NT2/D1 (cell line): ENCODE results near the gene ESR2.

Experiments
- DNase-seq: peaks from one replicate; pipeline ENCODE4 v3.0.0-alpha.2; 2011; ENCODE audit warnings: low read depth, low spot score
- H3K27me3 ChIP-seq: 2 replicates; pipeline ENCODE4 v1.6.0; 2011; ENCODE audit warnings: mild to moderate bottlenecking; ENCODE audit not compliant: insufficient read length, insufficient read depth
- H3K36me3 ChIP-seq: 2 replicates; pipeline ENCODE4 v1.6.1; 2011; ENCODE audit warnings: mild to moderate bottlenecking, low read length, mixed read lengths; ENCODE audit not compliant: insufficient read depth, insufficient read length
- H3K4me1 ChIP-seq: 2 replicates; pipeline ENCODE4 v1.5.1; 2011; ENCODE audit not compliant: insufficient read depth, insufficient read length
- H3K4me3 ChIP-seq: 2 replicates; pipeline ENCODE4 v1.5.1; 2011; ENCODE audit warnings: low read depth; ENCODE audit not compliant: insufficient read length
- H3K9ac ChIP-seq: 2 replicates; pipeline ENCODE4 v1.6.0; 2011; ENCODE audit warnings: low read depth; ENCODE audit not compliant: insufficient read length
- H3K9me3 ChIP-seq: 2 replicates; pipeline ENCODE4 v1.5.1; 2011; ENCODE audit warnings: mild to moderate bottlenecking, low read length; ENCODE audit not compliant: insufficient read depth
- SUZ12 ChIP-seq: IDR thresholded peaks from 2 replicates; pipeline ENCODE4 v1.6.1; 2011; ENCODE audit not compliant: insufficient read length, insufficient read depth; ENCODE audit errors: extremely low read depth
- YY1 ChIP-seq: IDR thresholded peaks from 2 replicates; pipeline ENCODE4 v1.6.1; 2011; ENCODE audit not compliant: insufficient read length, insufficient read depth
- ZNF274 ChIP-seq: IDR thresholded peaks from 2 replicates; pipeline ENCODE4 v1.6.1; 2011; ENCODE audit warnings: mild to moderate bottlenecking, low read depth, low read length

ESR2 gene

DNA sequence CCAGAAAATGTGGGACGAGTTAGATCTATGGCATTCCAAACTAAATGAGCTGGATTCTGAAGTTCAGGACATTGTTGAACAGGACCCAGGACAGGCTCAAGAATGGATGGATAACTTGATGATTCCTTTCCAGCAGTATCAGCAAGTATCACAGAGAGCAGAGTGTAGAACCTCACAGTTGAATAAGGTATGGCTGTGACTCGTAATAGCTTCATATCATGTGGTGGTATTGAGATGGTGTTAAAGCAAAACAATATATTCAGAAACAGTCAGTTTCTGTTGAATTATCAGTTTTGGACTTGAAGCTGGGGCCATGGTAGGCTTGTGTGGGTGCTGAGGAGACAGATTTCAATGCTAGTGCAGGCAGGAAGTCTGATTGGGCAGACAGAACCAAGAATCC, 213.7 kb downstream of the ESR2 start:
- no peak for TF ChIP-seq YY1
- TF ChIP-seq SUZ12: no peak
- TF ChIP-seq ZNF274: no peak
- H3K4me1 ChIP-seq: no peaks in the 10 kb centered on the region
- H3K4me3 ChIP-seq: no peak overlapping the region
- peaks cover 6% of the 10 kb centered on the region for H3K36me3 ChIP-seq
- no peak overlapping the region for H3K9ac ChIP-seq
- no peaks in the 10 kb centered on the region for H3K27me3 ChIP-seq
- H3K9me3 ChIP-seq: no peaks in the 10 kb centered on the region
- DNase-seq: no peak

DNA sequence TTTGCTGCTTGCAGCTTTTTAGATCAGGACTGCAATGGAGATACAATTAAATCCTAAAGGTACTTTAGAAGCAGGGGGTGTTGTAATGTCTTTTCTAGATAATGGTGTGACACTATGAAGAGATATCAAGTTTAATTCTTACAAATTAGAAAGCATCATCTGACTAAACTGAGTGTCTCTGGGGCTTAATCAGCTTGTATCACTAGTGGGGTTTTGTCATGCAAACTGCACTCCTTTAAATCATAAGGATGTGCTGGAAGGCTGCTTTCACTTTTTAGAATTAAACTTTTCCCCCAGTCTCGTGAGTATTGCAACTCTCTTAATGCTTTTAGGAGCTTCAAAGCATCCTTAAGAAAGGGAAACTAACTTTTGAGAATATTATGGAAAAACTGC, 218.6 kb downstream of the ESR2 start:
- Histone ChIP-seq H3K27me3 (no peaks in the 10 kb centered on the region), H3K9me3 (no peaks in the 10 kb centered on the region), H3K4me1 (no peaks in the 10 kb centered on the region), H3K36me3 (peaks cover 4% of the 10 kb centered on the region), H3K9ac (no peak overlapping the region), H3K4me3 (no peak overlapping the region)
- TF ChIP-seq ZNF274 (no peak), YY1 (no peak), SUZ12 (no peak)
- no peak for DNase-seq

DNA sequence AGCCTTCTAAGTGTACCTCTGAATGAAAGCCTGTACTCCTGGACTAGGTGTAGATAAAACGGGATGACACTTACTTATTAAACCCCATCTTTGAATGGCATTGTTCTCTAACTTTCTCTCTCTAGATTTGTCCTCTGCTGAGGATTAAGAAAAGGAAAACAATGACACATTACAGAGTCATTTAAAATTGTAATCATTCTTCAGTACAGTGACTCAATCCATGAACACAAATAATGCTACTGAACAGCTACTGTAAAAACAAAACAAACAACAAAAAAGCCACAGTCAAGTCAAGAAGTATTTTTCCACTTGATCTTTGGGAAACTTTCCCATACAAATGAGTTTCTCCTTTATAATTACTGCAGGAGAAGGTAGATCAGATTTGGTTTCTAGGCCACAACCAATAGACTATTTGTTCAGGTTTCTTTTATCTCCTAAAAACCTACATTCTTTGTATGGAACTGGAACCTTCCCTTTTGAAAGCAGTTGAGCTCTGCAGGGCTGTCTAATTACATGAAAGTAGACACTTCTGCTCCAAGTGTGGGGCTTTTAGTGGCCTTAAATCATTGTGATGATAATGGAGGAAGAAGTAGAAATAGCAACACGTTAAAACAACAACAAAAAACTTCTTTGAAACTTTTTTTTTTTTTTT, 219.1 kb downstream of the ESR2 start:
- no peak for TF ChIP-seq ZNF274
- TF ChIP-seq SUZ12: no peak
- TF ChIP-seq YY1: no peak
- H3K9me3 ChIP-seq: no peaks in the 10 kb centered on the region
- H3K4me3 ChIP-seq: no peak overlapping the region
- no peaks in the 10 kb centered on the region for H3K27me3 ChIP-seq
- H3K4me1 ChIP-seq: no peaks in the 10 kb centered on the region
- peaks cover 4% of the 10 kb centered on the region for H3K36me3 ChIP-seq
- DNase-seq: no peak
- no peak overlapping the region for H3K9ac ChIP-seq

DNA sequence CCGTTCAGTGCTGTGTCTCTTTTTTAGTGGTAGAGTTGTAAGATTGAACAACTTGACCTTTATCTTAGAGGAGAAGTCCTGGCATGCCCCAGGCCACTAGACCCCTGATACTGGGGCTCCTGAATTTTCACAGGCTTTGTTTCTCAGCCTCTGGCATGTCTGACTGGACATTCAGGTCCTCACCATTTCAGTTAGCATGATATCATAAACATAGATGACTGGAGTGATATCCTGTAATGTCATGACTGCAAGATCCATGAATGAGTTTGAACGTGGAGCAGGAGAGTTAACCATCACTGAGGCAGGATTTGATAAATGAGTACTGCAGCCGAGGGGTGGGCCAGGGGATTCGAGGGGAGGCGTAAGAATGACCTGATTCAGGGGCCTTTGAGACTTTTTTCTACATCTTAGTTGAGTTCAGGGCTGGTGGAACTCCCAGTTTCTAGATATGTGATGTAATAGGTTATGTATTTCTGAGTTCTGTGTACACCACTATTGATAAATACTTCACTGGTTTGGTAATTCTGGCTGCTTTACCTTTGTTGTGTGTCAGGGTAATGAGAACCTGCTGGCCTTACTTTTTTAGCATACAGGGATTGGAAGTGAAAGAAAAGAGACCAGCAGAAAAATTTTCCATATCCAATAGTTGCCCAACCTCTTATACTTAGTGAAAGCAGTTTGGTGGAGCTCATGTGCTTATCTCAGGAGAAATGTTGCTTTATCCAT, 224.4 kb downstream of the ESR2 start:
- peaks cover 4% of the 10 kb centered on the region for H3K36me3 ChIP-seq

DNA sequence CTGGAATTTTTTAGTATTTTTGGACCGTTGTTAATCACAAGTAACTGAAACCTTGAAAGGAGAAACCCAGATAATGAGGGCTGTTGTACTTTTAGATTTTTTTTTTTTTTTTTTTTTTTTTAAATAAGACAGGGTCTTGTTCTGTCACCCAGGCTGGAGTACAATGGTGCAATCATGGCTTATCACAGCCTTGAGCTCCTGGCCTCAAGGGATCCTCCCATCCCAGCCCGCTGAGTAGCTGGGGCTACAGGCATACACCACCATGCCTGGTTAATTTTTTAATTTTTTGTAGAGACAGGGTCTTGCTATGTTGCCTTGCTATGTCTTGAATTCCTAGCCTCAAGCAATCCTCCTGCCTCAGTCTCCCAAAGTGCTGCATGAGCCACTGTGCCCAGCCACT, 229.7 kb downstream of the ESR2 start:
- H3K4me1 ChIP-seq: no peaks in the 10 kb centered on the region
- H3K9ac ChIP-seq: no peak overlapping the region
- H3K36me3 ChIP-seq: peaks cover 3% of the 10 kb centered on the region
- DNase-seq: no peak
- TF ChIP-seq YY1 (no peak), SUZ12 (no peak), ZNF274 (no peak)
- H3K27me3 ChIP-seq: no peaks in the 10 kb centered on the region
- H3K9me3 ChIP-seq: no peaks in the 10 kb centered on the region
- no peak overlapping the region for H3K4me3 ChIP-seq

More for the DNA sequence above, 224.4 kb downstream of the ESR2 start:
- no peaks in the 10 kb centered on the region for H3K9me3 ChIP-seq
- H3K4me1 ChIP-seq: no peaks in the 10 kb centered on the region
- no peak overlapping the region for H3K4me3 ChIP-seq
- H3K9ac ChIP-seq: no peak overlapping the region
- no peak for DNase-seq
- H3K27me3 ChIP-seq: no peaks in the 10 kb centered on the region
- no peak for TF ChIP-seq SUZ12
- no peak for TF ChIP-seq ZNF274
- TF ChIP-seq YY1: no peak

DNA sequence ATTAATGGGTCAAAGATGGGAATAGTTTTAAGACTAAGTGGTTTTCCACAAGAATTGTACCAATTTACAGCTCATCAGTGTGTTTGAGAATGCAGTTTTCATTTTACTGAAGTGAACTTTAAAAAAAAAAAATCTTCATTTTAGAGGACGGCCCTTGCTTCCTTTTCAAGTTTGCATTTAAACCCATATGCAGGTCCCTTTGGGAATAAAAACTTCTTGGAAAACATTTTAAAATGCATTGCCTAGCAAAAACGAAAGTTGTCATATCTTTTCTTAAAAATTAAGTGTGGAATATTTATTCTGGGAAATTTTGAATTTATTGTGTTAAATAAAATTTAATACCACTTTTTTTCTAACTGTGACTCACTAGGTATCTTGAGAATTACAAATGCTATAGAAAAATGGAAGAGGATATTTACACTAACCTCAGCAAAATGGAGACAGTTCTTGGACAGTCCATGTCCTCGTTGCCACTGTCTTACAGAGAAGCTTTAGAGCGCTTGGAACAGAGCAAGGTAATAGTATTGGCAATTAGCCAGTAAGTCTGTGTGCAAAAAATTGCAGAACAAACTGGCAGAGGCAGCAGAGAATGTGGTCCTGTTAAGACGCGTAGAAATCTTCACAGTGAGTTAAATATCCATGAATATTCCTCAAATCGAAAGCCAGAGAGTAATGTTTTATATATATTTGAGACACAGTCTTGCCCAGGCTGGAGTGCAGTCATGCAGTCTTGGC, 231.6 kb downstream of the ESR2 start:
- H3K4me1 ChIP-seq: no peaks in the 10 kb centered on the region
- DNase-seq: no peak
- TF ChIP-seq SUZ12 (no peak), ZNF274 (no peak), YY1 (no peak)
- peaks cover 3% of the 10 kb centered on the region for H3K36me3 ChIP-seq
- H3K27me3 ChIP-seq: no peaks in the 10 kb centered on the region
- no peak overlapping the region for H3K9ac ChIP-seq
- no peak overlapping the region for H3K4me3 ChIP-seq
- H3K9me3 ChIP-seq: no peaks in the 10 kb centered on the region

DNA sequence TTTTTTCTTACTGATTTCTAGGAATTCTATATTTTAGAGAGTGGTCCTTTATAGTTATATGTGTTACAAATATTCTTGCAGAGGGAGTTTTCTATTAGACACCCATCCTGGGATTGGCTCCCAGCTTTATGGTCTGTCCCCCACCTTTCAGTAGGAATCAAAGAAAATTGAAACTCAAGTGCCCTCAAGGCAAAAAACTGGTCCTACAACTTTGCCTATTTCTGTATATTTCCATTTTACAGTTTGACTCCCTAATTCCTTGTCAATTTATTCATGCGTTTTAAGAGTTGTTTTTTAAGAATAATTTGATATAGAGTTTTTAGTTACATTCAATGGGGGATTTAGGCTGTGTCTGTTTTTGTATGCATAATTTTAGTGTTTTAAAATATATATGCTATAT, 232.5 kb downstream of the ESR2 start:
- Histone ChIP-seq H3K4me3 (no peak overlapping the region), H3K9me3 (no peaks in the 10 kb centered on the region), H3K36me3 (peaks cover 3% of the 10 kb centered on the region), H3K4me1 (no peaks in the 10 kb centered on the region), H3K9ac (no peak overlapping the region), H3K27me3 (no peaks in the 10 kb centered on the region)
- TF ChIP-seq SUZ12: no peak
- no peak for TF ChIP-seq YY1
- TF ChIP-seq ZNF274: no peak
- DNase-seq: no peak
